Lung (tissue), 12 donors: ENCODE data around the gene ATP23. TPM values are rescaled to one million over a fixed set of nuclear protein-coding genes. Genes with fewer than 3 reads are reported as not detected.

Source experiments
- ATAC-seq: fragments of 200-7000 bp; cut with Tn5 transposase; one replicate; pipeline ENCODE4 v1.9.1; 2020; ENCODE audit warnings: moderate number of reproducible peaks; ENCODE audit not compliant: insufficient read depth, low FRiP score
- DNase-seq, 3 donors: peaks; one replicate each; pipeline ENCODE4 v3.0.0-alpha.2; 2013 to 2017
- H3K27ac ChIP-seq, 2 donors: one replicate each; pipeline ENCODE4 v1.5.1; 2013; ENCODE audit warnings: mild to moderate bottlenecking in 2 of 2, moderate library complexity in 2 of 2, control low read depth in 1 of 2, inconsistent platforms in 1 of 2, low read depth in 1 of 2, low read length in 1 of 2
- H3K27me3 ChIP-seq, 3 donors: one replicate each; pipeline ENCODE4 v1.5.1; 2013; ENCODE audit warnings: low read length in 2 of 3; ENCODE audit not compliant: control insufficient read depth in 3 of 3, insufficient read depth in 3 of 3
- H3K36me3 ChIP-seq, 4 donors: one replicate each; pipeline ENCODE4 v1.5.1; 2013; ENCODE audit warnings: low read length in 4 of 4, mild to moderate bottlenecking in 1 of 4, moderate library complexity in 1 of 4; ENCODE audit not compliant: control insufficient read depth in 4 of 4, insufficient read depth in 4 of 4
- H3K4me1 ChIP-seq, 5 donors: one replicate each; pipeline ENCODE4 v1.5.1; 2013; ENCODE audit warnings: low read length in 5 of 5, mild to moderate bottlenecking in 2 of 5, moderate library complexity in 1 of 5; ENCODE audit not compliant: control insufficient read depth in 5 of 5, insufficient read depth in 5 of 5
- H3K4me3 ChIP-seq: one replicate; pipeline ENCODE4 v1.5.1; 2013; ENCODE audit warnings: mild to moderate bottlenecking, control low read depth, moderate library complexity
- H3K9ac ChIP-seq, 2 donors: one replicate each; pipeline ENCODE4 v1.5.1; 2013; ENCODE audit warnings: low read length in 2 of 2, control low read depth in 1 of 2; ENCODE audit not compliant: insufficient read depth in 1 of 2
- H3K9me3 ChIP-seq, 4 donors: one replicate each; pipeline ENCODE4 v1.5.1; 2013; ENCODE audit warnings: low read length in 3 of 4, mild to moderate bottlenecking in 1 of 4, moderate library complexity in 1 of 4; ENCODE audit not compliant: control insufficient read depth in 4 of 4, insufficient read depth in 3 of 4
- WGBS, 2 donors: extraction: QIAGEN DNeasy Blood & Tissue Kit; methylation state at CpG; one replicate each; pipeline ENCODE4 v1.1.7; 2013; 5-methylcytosine and 5-hydroxymethylcytosine counted together
- polyA plus RNA-seq, 2 donors: library from polyadenylated mRNA; stranded (reverse); fragments of 200-250 nt; gene quantifications; one replicate each; pipeline ENCODE4 v1.2.1, GENCODE V29; 2013
- total RNA-seq, 2 donors: library from RNA; depleted of rRNA in 1 of 2; stranded (reverse); fragments of >200 nt in 1 of 2; gene quantifications; one replicate each; pipeline ENCODE4 v1.2.1, GENCODE V29; 2014 to 2021
- TF ChIP-seq, protein P1 (sequence below): IDR thresholded peaks from 2 replicates; pipeline ENCODE4 v1.5.1; 2012; ENCODE audit warnings: mild to moderate bottlenecking; ENCODE audit errors: control extremely low read depth, extremely low read depth
- donor health status: control.
- donor health status: control.
- donor health status: Bipolar disorder and iron deficiency.
- donor health status: healthy.
- donor health status: DM: yes; HTN: yes; CAD: no.

Gene ATP23
- total and polyA plus RNA-seq, 4 donors, result 3.6 to 6.9 (median 5.9) TPM

DNA sequence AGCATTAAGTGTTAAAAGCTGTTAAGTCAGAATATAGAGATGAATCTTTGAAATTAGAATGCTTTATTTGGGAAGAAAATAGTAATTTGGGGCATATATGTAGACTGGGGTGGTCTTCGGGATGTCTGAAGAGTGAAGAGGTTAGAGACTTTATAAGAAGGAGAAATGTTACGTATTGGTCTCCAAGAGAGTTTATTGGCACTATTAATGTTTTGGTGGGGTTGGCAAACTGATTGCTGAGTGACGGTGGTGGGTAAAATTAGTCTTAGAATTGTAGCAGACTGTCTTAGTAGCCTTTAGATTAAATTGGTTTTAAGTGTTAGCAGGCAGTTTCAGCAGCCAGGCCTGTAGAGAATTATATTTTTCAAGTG, 4.9 kb upstream of the ATP23 start:
- DNase-seq (peak in 1 of 3 donors; percentile 5), ATAC-seq (no peak)
- 58 to 73% methylated on average over 3 of the region's 3 CpGs for WGBS, 2 donors
- Histone ChIP-seq H3K36me3 (peaks cover 0 to 3% (median 0%) of the 10 kb centered on the region in 4 donors), H3K27me3 (peaks cover 0 to 4% (median 0%) of the 10 kb centered on the region in 3 donors), H3K9ac (peak overlapping the region in 1 of 2 donors; percentile 84), H3K9me3 (no peaks in the 10 kb centered on the region), H3K4me1 (peaks cover 0 to 9% (median 5%) of the 10 kb centered on the region in 5 donors), H3K27ac (peak overlapping the region in 1 of 2 donors; percentile 76), H3K4me3 (no peak overlapping the region)
- TF ChIP-seq, protein P1, sequence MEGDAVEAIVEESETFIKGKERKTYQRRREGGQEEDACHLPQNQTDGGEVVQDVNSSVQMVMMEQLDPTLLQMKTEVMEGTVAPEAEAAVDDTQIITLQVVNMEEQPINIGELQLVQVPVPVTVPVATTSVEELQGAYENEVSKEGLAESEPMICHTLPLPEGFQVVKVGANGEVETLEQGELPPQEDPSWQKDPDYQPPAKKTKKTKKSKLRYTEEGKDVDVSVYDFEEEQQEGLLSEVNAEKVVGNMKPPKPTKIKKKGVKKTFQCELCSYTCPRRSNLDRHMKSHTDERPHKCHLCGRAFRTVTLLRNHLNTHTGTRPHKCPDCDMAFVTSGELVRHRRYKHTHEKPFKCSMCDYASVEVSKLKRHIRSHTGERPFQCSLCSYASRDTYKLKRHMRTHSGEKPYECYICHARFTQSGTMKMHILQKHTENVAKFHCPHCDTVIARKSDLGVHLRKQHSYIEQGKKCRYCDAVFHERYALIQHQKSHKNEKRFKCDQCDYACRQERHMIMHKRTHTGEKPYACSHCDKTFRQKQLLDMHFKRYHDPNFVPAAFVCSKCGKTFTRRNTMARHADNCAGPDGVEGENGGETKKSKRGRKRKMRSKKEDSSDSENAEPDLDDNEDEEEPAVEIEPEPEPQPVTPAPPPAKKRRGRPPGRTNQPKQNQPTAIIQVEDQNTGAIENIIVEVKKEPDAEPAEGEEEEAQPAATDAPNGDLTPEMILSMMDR, result no peak

DNA sequence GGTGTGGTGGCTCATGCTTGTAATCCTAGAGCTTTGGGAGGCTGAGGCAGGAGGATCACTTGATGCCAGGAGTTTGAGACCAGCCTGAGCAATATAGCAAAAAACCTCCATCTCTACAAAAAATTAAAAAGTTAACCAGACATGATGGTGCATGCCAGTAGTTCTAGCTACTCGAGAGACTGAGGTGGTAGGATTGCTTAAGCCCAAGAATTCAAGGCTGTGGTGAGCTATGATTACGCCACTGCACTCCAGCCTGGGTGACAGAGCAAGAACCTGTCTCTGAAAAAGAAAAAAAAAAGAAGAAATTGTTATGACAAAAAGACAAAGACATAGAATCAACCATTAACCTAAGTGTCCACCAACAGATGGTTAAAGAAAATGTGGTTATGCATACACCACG, 2.1 kb upstream of the ATP23 start:
- no peak overlapping the region for H3K9ac ChIP-seq
- H3K4me3 ChIP-seq, result no peak overlapping the region
- H3K4me1 ChIP-seq, result peaks cover 0 to 17% (median 5%) of the 10 kb centered on the region in 5 donors
- ATAC-seq, result no peak
- H3K36me3 ChIP-seq, result peaks cover 0 to 2% (median 0%) of the 10 kb centered on the region in 4 donors
- no peaks in the 10 kb centered on the region for H3K9me3 ChIP-seq
- no peak for DNase-seq
- WGBS, 2 donors, result 38 to 73% methylated on average over 3 of the region's 3 CpGs
- TF ChIP-seq, protein P1, result no peak
- H3K27ac ChIP-seq, result no peak overlapping the region
- H3K27me3 ChIP-seq, result peaks cover 0 to 4% (median 0%) of the 10 kb centered on the region in 3 donors

DNA sequence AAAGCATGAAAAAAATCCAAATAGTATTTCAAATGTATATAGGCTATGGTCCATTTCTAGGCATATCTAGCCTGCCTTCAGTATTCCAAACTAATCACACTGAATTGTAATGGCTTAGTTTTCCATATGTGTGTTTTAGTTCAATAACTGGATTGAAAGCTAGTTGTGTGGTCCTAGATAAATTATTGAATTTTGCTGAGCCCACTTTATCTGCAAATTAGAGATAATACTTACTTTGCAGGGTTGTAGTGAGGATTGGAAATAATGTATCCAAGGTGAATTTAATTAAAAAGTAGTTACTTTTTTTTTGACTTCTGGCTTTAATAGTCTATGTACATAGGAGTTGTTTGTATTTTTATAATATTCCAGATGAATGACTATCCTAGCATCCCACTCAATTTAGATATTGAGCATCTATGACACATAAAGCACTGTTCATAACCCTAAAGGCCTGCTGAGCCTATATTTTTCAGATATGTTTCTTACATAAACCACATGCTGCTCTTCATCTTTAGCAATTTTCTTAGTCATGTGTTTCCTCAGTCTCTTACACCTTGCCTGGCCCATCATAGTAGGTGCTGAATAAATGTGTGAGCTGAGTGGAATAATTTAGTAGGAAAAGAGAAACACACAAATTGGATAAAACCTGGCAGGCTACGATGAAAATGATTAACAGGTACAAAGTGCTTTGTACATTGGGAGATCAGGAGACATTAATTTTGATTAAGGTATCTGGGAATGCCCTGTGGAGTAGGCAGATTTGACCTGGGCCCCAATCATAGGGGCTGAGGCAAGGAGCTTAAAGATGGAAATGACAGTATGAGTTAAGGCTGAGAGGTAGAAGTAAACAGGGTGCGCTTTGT, 1.1 kb upstream of the ATP23 start:
- peak overlapping the region; percentile 75 to 98 for H3K27ac ChIP-seq
- H3K4me3 ChIP-seq, result no peak overlapping the region
- ATAC-seq (no peak), DNase-seq (peak in 1 of 3 donors; percentile 3)
- 64% methylated on average over 2 of the region's 2 CpGs for WGBS, 2 donors
- no peaks in the 10 kb centered on the region for H3K9me3 ChIP-seq
- peaks cover 0 to 4% (median 0%) of the 10 kb centered on the region in 3 donors for H3K27me3 ChIP-seq
- no peak overlapping the region for H3K9ac ChIP-seq
- peaks cover 0 to 14% (median 2%) of the 10 kb centered on the region in 5 donors for H3K4me1 ChIP-seq
- H3K36me3 ChIP-seq, result no peaks in the 10 kb centered on the region
- TF ChIP-seq, protein P1, result no peak
